Dermis blood vessel endothelial cell (primary cell): ENCODE data around the gene EFNB2. TPM values are rescaled to one million over a fixed set of nuclear protein-coding genes. Genes with fewer than 3 reads are reported as not detected.

Experiments
- DNase-seq: peaks from one replicate; pipeline ENCODE4 v3.0.0; 2010
- total RNA-seq: library from RNA; depleted of rRNA; stranded (reverse); fragments of >200 nt; gene quantifications from 2 replicates; pipeline ENCODE4 v1.2.3, GENCODE V29; 2014

Gene EFNB2
- total RNA-seq, 1 donor from 2014 or later = 60.1 TPM

GRCh38 chr13:106498571-106498970 is 36.9 kb downstream of the EFNB2 start:
- DNase-seq = no peak

DNA sequence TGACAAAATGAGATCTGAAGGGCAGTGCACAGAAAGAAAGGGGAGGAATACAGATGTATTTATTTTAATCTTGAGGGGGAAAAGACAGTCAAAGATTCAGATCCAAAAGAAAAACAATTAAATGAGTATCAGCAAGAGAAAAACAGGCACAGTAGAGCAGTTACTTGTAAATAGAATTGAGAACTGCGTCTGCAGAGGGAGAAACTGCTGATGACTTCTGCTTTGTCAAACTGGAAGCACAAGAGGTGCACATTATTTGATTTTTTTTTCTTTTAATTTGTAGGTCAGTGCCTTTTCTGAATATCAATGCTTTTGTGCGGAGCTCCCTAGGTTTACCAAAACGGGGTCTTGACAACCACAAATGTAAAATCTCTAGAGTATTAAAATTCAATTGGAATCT is 37.3 kb downstream of the EFNB2 start:
- no peak for DNase-seq

- no peak for DNase-seq
Observed at GRCh38 chr13:106497079-106497478, 38.4 kb downstream of the EFNB2 start.

GRCh38 chr13:106496072-106496997 is 39.1 kb downstream of the EFNB2 start:
- peak; percentile 99 for DNase-seq

GRCh38 chr13:106494936-106495335 is 40.5 kb downstream of the EFNB2 start:
- DNase-seq = no peak

DNA sequence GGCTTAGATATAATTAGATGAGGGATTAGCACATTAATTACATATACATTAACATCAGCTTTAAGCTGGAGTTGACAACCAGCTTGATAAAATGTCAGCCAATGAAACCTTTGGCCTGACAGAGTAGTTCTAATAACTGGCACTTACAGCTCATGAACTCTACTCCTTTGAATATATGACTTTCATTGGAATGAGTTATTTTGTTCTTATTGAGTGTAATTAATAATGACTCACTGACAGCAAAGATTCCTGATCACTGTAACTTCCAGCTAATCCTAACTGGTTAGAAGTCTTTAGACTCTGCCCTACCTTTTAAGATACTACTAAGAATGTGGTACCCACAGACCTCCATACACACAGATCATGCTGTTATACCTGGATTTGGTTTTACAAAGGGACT is 41.0 kb downstream of the EFNB2 start:
- no peak for DNase-seq

DNA sequence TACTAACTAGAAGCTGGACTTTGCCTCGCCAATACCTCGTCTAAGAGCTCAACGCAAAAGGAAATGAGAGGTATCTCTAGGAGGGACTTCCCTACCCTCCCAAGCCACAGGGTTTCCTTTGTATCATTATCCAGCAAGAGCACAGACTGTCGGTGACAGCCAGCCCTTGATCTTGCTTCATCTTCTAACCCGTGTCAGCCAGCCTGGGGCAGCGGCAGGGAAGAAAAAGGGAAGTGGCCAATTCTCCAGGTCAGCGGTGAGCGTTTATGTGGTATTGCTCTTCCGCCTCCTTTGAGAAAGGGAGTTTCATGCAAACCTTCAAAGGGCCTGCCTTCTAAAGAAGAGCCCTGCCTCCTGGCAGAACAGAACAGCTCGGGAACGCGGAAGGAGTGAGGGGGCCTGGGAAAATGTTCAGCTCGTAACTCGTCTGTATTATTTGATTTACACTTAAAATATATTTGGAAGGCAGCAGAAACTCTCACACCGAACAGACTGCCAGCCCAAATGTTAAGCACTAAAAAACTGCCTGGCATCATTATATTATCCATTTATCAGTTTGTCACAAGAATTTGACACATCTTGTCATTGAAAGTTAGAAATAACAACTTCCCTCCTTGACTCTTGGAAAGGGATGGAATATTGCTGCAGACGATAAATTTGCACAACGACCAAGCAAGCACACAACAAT is 41.8 kb downstream of the EFNB2 start:
- no peak for DNase-seq

GRCh38 chr13:106492588-106493475 is 42.6 kb downstream of the EFNB2 start:
- no peak for DNase-seq

DNA sequence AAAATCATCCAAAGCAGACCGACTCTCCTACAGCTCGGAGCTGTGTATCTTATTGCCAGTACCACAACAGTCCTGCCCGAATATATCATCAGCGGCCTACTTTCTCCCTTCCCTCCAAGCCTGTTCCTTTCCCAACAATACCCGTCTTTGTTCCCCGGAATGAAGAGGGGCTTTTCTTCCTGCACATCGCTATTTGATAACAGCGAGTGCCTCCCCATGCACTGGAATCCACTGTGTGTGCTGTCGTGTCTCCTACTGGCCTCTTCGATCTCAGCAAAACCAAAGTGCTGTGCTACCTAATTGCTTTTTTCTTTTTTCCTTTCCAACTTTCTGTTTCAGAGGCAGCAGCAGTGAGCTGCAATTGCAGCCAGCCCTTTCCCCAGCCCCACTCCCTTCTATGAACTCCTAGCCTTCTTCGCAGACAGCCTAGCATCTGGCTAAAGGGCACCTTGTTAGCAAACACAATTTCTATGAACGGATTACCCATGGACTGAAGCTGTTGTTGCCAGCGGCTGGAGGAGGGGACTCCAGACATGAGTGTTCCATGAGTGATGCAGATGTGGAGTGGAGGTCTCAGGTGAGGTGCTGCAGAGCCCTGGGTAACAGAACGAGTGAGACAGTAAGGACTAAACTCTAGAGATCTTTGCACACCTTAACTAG is 43.4 kb downstream of the EFNB2 start:
- no peak for DNase-seq

DNA sequence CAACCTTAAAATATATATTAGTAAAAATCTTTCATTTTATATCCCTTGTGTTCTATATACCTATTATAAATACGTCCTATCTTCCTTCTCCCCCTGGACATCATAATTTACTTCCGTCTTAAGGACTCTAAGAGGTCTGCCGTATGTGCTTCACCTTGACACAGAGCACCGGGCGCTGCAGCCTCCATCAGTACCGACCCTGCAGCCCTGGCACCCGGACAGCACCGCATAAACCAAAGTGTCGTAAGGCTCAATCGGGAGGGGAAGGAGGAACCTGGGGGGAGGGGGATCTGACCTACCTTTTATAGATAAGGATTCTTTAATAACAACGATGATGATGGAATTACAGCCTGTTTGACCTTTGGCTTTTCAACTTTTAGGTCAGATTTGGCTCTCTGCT is 44.0 kb downstream of the EFNB2 start:
- no peak for DNase-seq

GRCh38 chr13:106490569-106491321 is 44.7 kb downstream of the EFNB2 start:
- DNase-seq = peak; percentile 89

DNA sequence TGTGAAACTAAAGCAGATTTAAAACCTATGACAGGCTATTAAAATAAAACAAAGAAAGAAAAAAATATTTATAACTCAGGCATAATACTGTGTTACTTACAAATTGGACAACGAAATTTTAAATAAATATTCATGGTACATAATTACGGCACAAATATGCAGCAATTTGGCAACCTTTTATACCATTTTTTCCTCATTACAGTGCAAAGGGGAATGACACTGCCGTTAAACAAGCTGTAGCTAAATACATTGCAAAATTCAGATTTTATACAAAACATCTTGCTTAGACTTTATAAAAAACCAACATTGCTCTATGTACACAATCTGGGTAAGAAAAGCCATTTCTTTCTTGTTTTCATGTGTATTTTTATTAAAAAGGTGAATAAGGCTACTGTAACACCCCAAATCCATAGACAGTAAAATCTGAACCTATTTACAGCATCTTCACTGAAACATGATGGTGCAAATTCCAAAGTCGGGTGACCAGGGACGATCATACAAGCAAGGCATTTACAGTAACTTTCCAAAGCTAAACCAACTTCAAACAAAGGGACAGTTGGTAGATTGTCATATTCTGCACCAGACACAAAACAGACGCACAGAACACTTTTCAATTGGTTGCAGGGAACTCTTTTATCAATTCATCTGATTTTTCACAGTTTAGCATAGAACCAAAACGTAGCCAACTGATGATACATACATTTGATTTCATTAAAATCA is 45.5 kb downstream of the EFNB2 start:
- no peak for DNase-seq

- no peak for DNase-seq
Observed at GRCh38 chr13:106488686-106489085, 46.8 kb downstream of the EFNB2 start.

DNA sequence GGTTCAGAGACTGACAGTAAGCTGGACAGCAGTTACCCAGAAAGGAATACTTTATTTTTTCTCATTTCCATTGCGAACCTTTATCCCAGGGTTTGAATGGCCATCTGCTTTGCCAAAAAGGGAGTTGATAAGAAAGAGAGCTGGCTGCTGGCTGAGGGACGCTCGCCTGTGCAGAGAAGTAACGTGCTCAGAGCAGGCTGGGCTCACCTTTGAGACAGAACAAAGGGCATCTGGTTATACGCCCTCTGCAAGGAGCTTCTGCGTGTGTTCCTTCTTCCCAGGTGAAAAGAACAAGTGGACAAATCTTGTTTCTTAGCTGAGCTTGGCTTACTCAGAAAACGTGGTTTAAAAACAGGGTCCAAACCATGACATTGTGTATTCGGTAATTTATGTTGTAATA is 47.4 kb downstream of the EFNB2 start:
- no peak for DNase-seq

DNA sequence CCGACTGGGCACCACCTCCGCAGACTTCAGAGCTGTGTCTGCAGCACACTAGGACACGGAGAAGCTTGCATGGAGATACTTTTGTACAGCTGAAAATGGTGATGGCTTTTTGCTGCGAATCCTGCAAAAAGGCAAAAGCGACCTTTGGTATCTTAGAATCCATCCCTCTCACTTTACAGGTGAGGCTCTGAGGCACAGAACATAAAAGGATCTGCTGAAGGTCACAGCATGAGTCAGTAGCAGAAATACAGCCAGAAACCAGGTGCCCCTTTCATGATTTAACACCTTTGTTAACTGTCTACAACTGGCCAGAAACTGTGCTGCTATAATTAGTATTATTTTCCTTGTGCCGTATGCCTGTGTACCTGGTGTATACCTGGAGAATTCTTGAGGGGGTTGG is 48.3 kb downstream of the EFNB2 start:
- DNase-seq = no peak

GRCh38 chr13:106486287-106486686 is 49.2 kb downstream of the EFNB2 start:
- no peak for DNase-seq

GRCh38 chr13:106484537-106485193 is 50.8 kb downstream of the EFNB2 start:
- peak; percentile 53 for DNase-seq

GRCh38 chr13:106484084-106484483 is 51.4 kb downstream of the EFNB2 start:
- no peak for DNase-seq

DNA sequence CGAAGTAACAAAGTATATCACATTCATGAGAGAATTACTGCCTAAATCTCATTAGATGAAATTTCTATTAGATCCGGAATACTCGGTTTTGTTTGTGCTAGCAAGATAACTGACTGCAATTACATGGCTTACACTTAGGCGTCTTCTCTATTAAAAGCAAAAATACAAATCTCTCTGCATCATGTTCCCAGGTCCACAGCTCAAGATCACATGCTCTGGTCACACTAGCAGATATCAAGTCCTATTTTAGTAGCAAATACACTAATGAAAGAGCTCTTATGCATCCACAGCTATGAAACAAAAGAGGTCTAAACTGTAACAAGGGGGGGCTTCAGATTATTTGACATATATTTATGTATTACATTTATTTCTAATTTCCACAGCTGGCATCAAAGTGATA is 53.5 kb downstream of the EFNB2 start:
- no peak for DNase-seq

GRCh38 chr13:106480351-106480910 is 55.0 kb downstream of the EFNB2 start:
- DNase-seq = peak; percentile 25
